GM12872 (cell line): ENCODE data around the gene LPAR5.

Experiments used
- CTCF ChIP-seq: IDR thresholded peaks from 3 replicates; pipeline ENCODE4 v1.5.1; 2011; ENCODE audit warnings: low read depth, mild to moderate bottlenecking, low read length, moderate library complexity; ENCODE audit not compliant: insufficient read depth

Gene LPAR5

GRCh38 chr12:6646276-6647082, 10.7 kb upstream of the LPAR5 start:
- TF ChIP-seq CTCF, result no peak

- TF ChIP-seq CTCF, result no peak
These were observed 9.1 kb upstream of the LPAR5 start for GRCh38 chr12:6644903-6645302.

- TF ChIP-seq CTCF, result no peak
These were observed 8.5 kb upstream of the LPAR5 start for GRCh38 chr12:6644257-6644596.

GRCh38 chr12:6643569-6644256, 8.0 kb upstream of the LPAR5 start:
- TF ChIP-seq CTCF, result no peak

- no peak for TF ChIP-seq CTCF
These were observed 5.4 kb upstream of the LPAR5 start for GRCh38 chr12:6641131-6641530.

- no peak for TF ChIP-seq CTCF
These were observed 4.7 kb upstream of the LPAR5 start for GRCh38 chr12:6640497-6640896.

- no peak for TF ChIP-seq CTCF
These were observed 3.5 kb upstream of the LPAR5 start for GRCh38 chr12:6639151-6639801.
